ENCODE results near the gene TMEM266. TPM values are rescaled to one million over a fixed set of nuclear protein-coding genes. Genes with fewer than 3 reads are reported as not detected.

Gene TMEM266
- total RNA-seq, 1 experiment from 2014 or later, result 1.5 TPM

DNA sequence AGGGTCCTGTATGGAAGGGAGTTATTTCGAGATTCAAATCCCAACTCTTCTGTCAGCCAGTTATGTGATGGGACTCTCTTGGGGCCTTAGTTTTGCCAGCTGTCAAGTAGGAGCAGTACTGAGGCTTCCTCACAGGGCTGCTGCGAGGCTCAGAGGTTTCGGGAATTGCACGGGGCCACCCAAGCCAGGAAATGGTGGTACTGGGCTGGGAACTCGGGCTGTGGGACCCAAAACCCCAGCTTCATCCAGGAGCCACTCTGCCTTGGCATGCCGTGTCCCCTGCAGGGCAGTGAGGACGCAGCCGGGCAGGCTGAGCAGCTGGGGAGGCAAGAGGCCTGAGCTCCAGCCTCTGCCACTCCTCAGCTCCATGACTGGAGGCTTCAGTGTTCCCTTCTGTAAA is 132.9 kb downstream of the TMEM266 start:
- in situ Hi-C loops (cut with HindIII; ENCODE audit: low sequenced_read_pairs), result no loop called here
- DNase-seq (ENCODE audit: low spot score), result no peak

DNA sequence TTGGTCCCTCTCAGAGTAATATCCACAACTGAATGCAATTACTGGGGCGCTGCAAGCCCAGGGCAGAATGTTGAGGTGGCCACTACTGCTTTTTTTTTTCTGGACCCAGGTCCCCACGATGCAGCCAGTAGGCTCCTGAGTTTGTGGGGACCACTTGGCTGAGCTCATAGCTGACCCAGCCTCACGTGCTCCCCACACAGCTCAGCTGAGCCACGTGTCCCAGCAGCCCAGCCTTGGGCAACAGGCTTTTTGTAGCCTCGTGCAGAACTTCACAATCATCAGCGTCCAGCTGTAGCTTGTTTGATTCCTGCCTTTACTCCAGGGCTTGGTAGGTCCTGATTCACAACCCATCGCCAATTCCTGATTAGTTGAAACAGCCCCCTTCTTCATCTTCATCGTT is 134.1 kb downstream of the TMEM266 start:
- no peak for DNase-seq (ENCODE audit: low spot score)
- in situ Hi-C loops (cut with HindIII; ENCODE audit: low sequenced_read_pairs), result no loop called here

DNA sequence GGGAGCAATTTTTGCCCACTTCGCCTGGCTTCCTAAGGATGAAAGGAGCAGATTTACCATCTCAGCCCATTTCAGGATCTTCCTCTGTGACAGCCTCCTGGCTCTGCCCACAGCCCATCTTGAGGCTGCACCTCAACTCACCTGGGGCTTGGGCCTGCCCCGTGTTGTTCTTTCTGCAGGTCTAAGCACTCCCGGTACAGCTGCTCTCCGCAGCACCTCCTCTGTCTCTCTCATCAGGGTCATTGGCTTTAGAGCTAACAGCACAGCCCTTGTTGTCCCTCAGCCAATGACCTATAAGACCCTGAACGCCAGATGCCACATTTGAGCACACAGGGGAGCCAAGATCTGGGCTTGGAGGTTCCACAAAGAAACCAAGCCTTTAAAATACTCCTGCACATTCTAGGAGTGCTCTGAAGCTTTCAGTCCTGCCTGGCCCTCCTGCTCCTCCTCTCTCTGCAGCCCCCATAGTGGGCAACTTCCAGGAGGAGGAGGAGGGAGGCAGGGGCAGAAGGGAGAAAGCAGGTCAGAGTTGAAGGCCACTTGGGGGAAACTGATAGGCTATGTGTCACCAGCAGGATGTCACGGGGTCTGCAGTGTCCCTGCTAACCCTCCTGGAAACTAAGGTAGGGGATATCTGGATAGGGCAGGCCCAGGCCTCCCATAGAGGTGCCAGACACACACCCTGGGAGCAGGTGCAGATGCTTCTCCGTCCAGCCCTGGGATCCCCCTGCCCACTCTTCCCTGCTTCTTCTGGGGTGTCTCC is 135.9 kb downstream of the TMEM266 start:
- DNase-seq (ENCODE audit: low spot score), result no peak
- in situ Hi-C loops (cut with HindIII; ENCODE audit: low sequenced_read_pairs), result no loop called here

DNA sequence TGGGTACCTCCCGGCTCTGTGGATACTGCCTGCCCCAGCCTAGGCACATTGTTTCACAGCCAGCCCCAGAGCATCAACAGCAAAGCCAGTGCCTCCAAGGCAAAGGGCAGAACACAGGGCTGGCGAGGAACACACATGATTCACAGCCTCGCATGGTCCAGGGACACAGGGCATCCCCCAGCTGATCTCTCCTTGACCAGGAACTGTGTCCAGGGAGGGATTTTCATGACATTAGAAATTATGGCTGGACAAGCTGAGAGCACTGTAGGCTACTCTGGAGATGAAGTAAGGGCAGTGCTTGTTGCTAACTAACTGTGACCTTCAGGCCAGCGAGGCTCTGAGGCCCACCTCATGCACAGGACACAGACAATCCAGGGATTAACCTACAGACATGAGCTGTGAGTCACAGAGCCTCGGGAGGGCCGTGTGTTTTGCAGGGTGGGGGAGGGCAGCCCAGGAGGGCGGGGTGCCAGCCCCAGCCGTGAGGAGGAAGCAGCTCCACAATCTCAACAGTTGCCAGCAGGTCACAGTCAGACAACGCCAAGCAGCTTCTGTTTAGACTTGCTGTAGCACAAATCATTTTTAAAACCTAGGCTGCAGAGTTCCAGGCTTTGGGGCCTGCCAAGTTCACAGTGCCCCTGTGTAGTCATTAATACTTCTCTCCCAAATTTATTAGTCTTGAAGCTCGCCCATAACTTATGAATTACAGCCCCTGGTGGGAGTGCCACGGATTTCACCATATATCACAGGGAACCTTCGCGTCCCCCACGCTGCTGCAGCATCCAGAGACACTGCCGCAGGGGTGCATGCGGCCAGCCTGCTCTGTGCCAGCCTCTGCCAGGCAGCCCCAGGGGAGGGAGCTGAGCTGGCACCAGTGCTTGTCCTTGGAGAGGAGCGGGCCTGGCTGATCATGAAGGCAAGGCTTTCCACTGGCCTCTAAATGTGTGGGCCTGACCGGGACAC is 136.8 kb downstream of the TMEM266 start:
- in situ Hi-C loops (cut with HindIII; ENCODE audit: low sequenced_read_pairs), result no loop called here
- peak; percentile 93 for DNase-seq (ENCODE audit: low spot score)

DNA sequence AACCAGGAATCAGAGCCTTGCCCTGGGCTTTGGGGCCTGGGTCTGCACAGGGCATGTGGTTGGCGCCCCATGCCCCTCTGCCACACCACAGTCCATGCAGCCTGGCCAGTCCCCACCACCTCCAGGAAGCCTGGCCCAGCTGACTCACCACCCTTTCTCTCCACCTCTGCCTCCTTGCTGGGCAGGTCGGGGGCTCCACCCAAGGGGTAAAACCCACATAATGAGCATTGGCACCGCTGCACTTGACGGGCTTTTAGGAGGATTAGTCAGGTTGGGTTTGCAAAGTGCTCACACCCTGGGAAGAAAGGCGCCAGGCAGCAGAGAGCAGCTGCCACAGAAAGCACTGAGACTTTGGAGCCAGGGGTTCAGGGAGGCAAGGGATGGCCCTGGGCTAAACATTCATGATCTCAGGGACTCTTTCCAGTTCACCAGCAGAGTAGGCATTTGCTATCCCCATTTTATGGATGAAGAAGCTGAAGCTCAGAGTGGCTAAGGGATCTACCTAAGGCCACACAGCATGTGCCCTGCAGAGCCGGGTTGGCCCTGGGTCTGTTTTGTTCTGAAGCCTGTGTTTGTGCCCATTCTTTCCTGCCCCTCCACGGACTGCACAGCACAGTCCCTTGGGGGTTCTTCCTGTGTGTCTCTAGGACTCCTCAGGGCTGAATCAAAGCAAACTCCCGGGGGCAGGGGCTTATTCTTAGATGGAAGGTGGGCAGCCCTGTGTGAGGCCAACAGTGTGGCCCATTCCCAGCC is 138.1 kb downstream of the TMEM266 start:
- in situ Hi-C loops (cut with HindIII; ENCODE audit: low sequenced_read_pairs), result no loop called here
- no peak for DNase-seq (ENCODE audit: low spot score)

DNA sequence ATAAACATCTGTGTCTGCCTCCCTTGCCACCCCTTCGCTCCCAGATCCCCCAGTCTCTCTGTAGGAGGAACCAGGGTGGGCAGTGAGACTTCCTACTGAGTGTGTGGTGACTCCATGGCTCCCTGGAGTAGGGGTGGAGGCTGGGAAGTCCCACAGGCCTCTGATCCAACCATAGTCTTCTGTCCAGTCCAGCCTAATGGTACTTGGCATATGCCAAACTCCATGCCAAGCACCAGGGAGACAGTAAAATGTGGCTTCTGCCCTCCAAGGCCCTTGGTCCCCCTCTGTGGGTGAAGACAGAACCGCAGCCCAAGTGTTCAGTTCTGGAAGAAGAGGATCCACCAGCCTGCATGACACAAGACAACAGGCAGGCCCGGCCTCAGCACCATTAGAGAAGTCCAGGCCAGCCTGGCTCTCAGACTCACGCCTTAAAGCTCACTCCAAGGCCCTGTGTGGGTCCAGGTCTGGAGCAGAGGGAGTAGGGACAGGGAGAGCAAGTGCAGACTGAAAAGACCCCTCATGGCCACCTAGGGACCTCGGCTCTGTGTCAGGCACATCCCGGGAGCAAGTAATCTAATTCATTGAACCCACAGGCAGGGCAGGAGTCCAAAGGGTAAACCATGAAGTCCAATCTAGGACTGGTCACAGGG is 138.8 kb downstream of the TMEM266 start:
- in situ Hi-C loops (cut with HindIII; ENCODE audit: low sequenced_read_pairs), result no loop called here
- peak; percentile 0 for DNase-seq (ENCODE audit: low spot score)

DNA sequence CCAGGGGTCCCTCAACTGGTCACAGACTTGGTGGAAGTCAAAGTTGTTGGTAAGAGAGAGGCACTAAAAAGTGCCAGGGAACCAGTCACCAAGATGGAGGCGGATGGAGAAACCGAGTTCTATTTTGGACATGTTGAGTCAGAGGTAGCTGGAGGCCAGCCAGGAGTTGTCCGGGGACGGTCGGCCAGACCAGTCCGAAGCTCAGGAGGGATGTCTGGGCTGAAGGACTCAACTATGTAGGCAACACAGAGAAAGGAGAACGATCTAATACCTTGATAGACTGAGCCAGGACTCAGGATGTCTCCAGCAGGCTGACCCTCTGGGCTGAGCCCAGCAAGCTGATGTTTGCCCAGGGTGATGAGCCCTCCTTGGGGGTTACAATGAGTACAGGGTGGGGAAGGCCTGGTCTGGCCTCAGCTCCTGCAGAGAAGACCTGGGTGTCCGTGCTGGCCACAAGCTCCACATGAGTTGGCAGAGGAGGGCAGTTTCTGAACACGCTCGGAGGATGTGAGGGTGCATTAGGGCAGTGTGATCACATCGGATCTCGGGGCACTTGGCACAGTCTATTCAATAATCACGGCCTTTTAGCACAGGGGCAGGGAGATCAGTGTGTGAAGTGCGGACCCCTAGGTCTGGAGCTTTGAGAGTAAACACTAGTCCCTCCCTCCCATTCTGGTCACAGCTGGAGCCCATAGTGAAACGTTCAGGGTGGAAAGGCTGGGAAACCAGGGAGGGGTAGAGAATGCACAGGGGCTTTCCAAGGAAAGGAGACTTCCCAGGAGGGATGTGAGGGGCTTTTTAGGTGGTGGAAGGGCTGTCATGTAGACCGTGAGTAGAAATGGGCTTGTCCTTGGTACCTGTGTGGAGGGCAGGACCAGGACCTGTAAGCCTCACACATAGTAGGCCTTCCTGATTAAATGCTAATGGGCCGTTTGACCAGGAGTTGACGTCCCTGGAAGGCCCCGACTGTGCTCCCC is 139.6 kb downstream of the TMEM266 start:
- peak; percentile 71 for DNase-seq (ENCODE audit: low spot score)
- in situ Hi-C loops (cut with HindIII; ENCODE audit: low sequenced_read_pairs), result no loop called here

DNA sequence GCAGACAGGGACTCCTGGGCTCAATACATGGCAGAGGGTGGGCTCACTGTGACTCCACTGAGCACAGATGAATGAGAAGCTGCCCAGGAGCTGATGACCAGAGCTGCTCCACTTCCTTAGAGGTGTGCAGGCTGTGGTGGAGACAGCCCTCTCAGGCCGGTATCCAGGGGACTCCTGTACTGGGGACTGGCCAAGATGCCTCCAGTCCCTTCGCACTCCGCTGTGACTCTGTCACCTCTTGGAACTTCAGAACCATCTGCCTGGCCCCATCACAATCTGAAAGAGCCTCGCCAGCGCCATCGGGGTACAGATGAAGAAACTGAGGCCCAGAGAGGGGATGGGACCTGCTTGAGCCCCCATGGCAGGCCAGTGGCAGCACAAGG is 140.3 kb downstream of the TMEM266 start:
- in situ Hi-C loops (cut with HindIII; ENCODE audit: low sequenced_read_pairs), result no loop called here

DNA sequence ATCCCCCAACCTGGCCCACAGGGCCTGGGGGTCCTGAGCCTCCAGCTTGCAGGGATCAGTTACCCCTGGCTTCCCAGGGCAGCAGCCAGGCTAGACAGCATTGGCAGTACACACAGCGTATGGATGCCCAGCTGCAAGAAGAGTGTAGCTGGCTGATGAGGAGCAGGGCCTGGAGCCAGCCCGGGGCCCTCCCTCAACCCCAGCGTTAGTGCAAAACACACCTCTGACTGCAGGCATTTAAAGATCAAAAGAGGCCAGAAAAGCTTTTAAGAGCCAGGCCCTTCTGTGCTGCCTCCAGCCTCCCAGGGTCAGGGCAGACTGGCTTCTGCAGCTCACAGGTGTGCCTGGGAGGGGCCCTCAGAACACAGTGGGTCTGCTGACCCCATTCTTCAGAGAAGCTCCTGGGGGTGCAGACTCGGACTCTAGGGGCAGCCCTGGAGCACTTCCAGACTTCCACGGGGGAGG is 140.9 kb downstream of the TMEM266 start:
- in situ Hi-C loops (cut with HindIII; ENCODE audit: low sequenced_read_pairs), result no loop called here

More for the DNA sequence above, 140.3 kb downstream of the TMEM266 start:
- DNase-seq (ENCODE audit: low spot score), result no peak

DNA sequence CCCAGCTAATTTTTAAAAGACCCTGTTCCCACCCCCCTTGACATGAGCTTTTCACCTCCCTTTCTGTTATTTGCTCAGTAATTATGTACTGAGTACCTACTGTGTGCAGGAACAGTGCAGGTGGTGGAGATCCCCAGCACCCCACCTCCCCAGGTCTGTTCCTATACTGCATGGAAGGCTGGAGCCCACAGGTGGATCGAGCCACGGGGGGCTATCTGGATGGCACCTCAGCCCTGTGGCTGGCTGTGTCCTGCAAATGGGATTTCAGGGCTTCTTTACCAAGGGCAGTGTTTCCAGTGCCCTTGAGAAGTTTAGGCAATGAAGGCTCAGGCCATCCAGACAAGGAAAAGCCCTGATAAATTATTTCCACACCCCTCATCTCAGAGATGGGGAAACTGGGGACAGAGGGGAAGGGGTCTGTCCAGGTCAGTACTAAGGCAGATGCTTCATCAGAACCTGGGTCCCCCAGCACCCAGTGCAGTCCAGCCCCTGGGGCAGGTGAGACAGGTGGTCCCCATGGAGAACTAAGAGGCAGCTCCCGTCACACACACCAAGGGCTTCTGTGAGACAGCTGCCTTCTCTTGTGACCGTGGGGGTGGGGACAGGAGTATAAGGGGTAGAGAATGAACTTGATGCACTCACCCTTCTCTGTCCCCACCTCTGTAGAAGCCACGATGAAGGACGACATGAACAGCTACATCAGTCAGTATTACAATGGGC is 141.9 kb downstream of the TMEM266 start:
- DNase-seq (ENCODE audit: low spot score), result no peak
- in situ Hi-C loops (cut with HindIII; ENCODE audit: low sequenced_read_pairs), result no loop called here

More for the DNA sequence above, 140.9 kb downstream of the TMEM266 start:
- DNase-seq (ENCODE audit: low spot score), result no peak

DNA sequence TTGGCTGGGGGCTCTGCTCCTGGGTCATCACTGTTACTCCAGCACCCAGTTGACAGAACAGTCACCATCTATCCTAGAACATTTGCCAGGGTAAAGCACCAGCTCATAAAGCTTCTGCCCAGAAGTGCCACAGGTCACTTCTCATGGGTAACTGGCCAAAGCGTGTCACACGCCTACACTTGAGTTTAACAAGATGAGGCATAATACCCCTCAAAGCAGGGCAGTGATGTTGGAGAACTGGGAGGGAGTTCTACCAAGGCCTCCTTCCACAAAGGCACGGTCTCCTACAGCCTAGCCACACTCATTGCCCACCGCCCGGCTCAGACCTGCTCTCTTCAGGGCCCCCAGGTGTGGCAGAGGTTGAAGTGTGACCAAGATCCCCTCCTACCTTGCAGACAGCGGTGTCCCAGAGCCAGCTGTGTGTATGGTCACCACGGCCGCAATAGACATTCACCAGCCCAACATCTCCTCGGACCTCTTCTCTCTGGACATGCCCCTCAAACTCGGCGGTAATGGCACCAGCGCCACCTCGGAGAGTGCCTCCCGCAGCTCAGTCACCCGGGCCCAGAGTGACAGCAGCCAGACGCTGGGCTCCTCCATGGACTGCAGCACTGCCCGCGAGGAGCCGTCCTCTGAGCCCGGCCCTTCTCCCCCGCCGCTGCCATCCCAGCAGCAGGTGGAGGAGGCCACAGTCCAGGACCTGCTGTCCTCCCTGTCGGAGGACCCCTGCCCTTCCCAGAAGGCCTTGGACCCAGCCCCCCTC is 143.7 kb downstream of the TMEM266 start:
- in situ Hi-C loops (cut with HindIII; ENCODE audit: low sequenced_read_pairs), result no loop called here
- no peak for DNase-seq (ENCODE audit: low spot score)

DNA sequence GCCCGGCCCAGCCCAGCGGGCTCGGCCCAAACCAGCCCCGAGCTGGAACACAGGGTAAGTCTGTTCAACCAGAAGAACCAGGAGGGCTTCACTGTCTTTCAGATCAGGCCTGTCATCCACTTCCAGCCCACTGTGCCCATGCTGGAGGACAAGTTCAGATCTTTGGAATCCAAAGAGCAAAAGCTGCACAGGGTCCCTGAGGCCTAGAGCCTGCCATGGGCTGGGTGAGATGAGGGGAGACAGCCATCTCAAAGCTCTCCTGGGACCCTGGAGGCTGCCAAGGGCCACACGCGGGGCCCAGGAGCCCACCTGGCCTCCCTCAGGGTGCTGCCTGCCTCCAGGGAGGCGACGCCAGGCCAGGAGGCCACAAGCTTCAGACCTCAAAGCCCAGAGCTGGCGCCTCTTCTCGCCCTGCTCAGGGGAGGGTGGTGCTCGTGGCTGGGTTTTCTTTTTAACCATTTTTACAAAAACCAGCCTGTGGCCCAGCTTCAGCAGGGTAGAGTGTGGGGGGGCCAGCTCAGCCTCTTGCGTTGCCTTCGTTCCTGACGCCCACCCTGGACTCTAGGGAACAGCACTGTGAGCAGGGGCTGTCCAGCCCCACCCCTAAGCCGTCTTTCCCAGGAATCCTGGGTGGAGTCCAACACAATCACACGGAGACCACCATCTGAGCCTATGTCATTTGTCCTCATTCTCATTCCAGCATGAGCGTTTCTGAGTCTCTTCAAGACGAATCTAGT is 144.5 kb downstream of the TMEM266 start:
- in situ Hi-C loops (cut with HindIII; ENCODE audit: low sequenced_read_pairs), result no loop called here
- DNase-seq (ENCODE audit: low spot score), result no peak

DNA sequence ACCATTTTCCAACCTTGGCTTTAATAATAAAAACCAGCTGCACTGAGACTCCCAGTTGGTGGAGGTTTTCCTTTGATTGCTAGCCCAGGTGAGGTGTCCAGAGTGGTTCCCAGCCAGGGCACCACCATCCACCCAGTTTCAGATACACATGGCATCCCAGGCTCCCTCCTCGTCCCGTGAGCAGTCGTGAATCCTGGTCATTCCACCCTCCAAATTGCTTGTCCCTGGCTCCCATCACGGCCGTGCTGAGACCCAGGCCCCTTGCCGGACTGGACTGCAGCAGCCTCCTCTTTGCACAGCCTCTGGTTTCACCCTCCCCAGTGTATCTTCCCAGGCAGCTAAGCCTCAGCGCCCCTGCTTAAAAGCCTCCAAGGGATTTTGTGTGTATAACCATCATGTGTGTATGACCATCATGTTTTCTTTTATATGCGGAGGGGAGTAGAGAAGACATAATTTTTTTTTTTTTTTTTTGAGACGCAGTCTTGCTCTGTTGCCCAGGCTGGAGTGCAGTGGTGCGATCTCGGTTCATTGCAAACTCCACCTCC is 145.2 kb downstream of the TMEM266 start:
- no peak for DNase-seq (ENCODE audit: low spot score)
- in situ Hi-C loops (cut with HindIII; ENCODE audit: low sequenced_read_pairs), result no loop called here

DNA sequence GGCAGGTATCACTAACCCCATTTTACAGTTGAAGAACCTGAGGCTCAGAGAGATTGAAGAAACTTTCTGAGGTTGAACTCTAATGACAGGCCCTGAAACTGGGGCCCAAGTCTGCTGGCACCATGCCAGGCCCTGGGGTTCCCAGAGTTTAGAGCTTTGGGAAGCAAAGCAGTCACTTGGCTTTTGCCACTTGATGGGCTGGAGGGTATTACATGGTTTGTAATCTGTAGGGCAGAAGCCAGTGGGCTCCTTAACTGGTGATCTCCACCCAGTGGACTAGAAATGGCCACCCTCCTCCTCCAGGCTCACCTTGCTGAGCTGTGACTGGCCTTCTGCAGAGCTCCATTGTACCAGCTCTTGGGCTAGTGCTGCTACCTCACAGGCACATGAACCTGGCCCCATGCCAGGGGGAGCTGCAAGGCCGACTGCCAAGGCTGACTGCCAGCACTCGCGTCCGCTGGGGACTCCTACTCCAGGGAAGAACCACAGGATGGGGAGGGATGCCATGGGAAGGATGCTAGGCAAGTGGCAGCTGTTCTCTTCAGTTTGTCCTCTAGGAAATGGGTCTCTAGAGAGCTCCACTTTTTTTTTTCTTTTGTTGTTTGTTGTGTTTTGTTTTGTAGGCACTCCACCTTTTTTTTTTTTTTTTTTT is 146.7 kb downstream of the TMEM266 start:
- in situ Hi-C loops (cut with HindIII; ENCODE audit: low sequenced_read_pairs), result no loop called here
- peak; percentile 94 for DNase-seq (ENCODE audit: low spot score)

DNA sequence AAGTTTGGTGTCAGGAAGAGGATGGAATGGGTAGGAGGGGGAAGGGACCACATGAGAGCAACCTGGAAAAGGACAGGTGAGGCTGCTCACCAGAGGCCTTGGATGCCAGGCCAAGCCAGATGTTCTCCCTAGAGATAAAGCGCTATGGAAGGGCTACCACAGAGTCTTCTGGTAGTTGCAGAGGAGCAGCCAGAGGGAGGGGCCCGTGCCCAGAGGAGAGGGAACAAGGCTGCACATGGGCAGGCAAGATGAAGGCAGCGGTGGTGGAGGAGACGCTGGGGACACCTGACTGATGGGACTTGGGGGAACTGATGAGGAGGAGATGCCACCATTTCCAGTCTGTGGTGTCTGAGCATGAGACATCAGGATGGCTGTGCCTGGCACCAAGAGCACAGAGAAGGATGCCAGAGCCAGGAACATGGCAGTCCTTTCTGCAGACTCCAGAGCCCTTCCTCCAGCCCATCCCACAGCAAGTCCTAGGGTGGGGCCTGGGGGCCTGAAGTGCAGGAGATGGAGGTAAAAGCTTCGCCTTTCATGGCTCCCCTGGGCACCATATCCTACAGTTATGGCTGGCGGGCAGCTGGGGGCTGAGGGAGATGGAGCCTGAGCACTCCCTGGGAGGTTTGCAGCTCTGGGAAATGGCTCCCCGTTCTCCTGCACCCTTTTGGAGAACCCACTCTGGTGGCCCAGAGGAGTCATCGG is 148.4 kb downstream of the TMEM266 start:
- no peak for DNase-seq (ENCODE audit: low spot score)

More for the DNA sequence above, 148.4 kb downstream of the TMEM266 start:
- in situ Hi-C loops (cut with HindIII; ENCODE audit: low sequenced_read_pairs), result no loop called here
